Liver (tissue), 3 donors: Measurements from ENCODE around the gene TRPM1.

ENCODE experiments used
- CTCF ChIP-seq: fragments of 150-350 bp; IDR thresholded peaks from 2 replicates; pipeline ENCODE4 v1.5.1; 2017; ENCODE audit warnings: improper control_type of control experiment, low read depth, low read length; ENCODE audit not compliant: missing input control
- EGR1 ChIP-seq, 2 donors: IDR thresholded peaks; 2 replicates each; pipeline ENCODE4 v1.6.1; 2016 to 2018; ENCODE audit warnings: antibody characterized with exemption in 2 of 2, low read depth in 2 of 2
- FOXA1 ChIP-seq: IDR thresholded peaks from 2 replicates; pipeline ENCODE4 v1.6.1; 2016; ENCODE audit warnings: antibody characterized with exemption
- JUND ChIP-seq, 2 donors: IDR thresholded peaks; 2 replicates each; pipeline ENCODE4 v1.6.1; 2016; ENCODE audit warnings: antibody characterized with exemption in 2 of 2
- MAX ChIP-seq: IDR thresholded peaks from 2 replicates; pipeline ENCODE4 v1.6.1; 2016; ENCODE audit warnings: antibody characterized with exemption
- SP1 ChIP-seq: IDR thresholded peaks from 2 replicates; pipeline ENCODE4 v1.6.1; 2018; ENCODE audit warnings: antibody characterized with exemption, mild to moderate bottlenecking
- YY1 ChIP-seq: IDR thresholded peaks from 2 replicates; pipeline ENCODE4 v1.6.1; 2016; ENCODE audit warnings: antibody characterized with exemption, mild to moderate bottlenecking
- donor health status: healthy.
- donor health status: healthy.

- TF ChIP-seq CTCF (no peak), MAX (no peak), YY1 (no peak), EGR1 (IDR thresholded peaks at IDR 0.05; ENCODE audit: low read depth in 2 of 2) (no peak), FOXA1 (no peak), SP1 (no peak), JUND (IDR thresholded peaks at IDR 0.05) (no peak)
Observed at GRCh38 chr15:30973379-30973778, 128.1 kb downstream of the TRPM1 start.
